ENCODE results near the gene WNT11.
A peak's percentile ranks its signal among the peaks of the same experiment; 100 is the strongest.

WNT11 gene

GRCh38 chr11:76237914-76238313 is 31.6 kb upstream of the WNT11 start:
- DNase-seq (ENCODE audit: low read depth): no peak

GRCh38 chr11:76237000-76237649 is 30.8 kb upstream of the WNT11 start:
- DNase-seq (ENCODE audit: low read depth): no peak

- DNase-seq (ENCODE audit: low read depth): peak; percentile 59
Observed at GRCh38 chr11:76236092-76236999, 30.0 kb upstream of the WNT11 start.

DNA sequence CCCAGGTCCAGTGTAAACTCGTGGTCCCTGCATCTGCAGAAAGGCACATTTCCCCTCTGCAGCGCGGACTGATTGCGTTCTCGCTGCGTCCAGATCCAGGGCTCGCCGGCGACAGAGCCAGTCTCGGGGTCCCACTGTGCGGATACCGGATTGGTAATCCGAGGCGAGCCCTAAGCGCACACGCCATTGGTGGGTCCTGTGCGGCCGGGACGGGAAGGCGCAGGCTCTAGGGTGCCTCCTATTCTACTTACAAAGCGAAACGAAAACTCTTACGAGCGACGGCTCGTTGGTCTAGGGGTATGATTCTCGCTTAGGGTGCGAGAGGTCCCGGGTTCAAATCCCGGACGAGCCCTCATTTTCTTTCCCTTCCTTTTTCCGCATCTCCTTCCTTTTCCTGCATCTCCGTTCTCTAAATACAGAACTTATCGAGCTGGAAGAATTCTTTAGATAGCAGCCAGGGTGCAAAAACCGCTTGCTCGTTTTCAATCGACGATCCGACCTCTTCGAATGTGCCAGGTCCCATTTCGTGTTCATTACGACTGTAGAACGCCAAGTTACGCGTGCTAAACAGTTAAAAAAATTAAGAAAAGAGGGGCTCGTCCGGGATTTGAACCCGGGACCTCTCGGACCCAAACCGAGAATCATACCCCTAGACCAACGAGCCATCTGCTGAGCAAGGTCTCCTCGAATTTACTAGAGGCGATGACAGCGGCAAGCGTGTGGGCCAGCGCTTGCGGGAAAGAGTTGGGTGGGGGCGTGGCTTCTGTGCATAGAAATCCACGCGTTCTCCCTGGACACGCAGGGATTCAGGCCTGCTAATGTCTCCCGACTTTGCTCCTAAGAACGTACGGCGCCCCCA is 29.2 kb upstream of the WNT11 start:
- peak; percentile 95 for DNase-seq (ENCODE audit: low read depth)

- no peak for DNase-seq (ENCODE audit: low read depth)
Observed at GRCh38 chr11:76234416-76235232, 28.3 kb upstream of the WNT11 start.

- no peak for DNase-seq (ENCODE audit: low read depth)
Observed at GRCh38 chr11:76234021-76234415, 27.7 kb upstream of the WNT11 start.

- no peak for DNase-seq (ENCODE audit: low read depth)
Observed at GRCh38 chr11:76233196-76233921, 27.1 kb upstream of the WNT11 start.

GRCh38 chr11:76232026-76232665 is 25.8 kb upstream of the WNT11 start:
- DNase-seq (ENCODE audit: low read depth): no peak

DNA sequence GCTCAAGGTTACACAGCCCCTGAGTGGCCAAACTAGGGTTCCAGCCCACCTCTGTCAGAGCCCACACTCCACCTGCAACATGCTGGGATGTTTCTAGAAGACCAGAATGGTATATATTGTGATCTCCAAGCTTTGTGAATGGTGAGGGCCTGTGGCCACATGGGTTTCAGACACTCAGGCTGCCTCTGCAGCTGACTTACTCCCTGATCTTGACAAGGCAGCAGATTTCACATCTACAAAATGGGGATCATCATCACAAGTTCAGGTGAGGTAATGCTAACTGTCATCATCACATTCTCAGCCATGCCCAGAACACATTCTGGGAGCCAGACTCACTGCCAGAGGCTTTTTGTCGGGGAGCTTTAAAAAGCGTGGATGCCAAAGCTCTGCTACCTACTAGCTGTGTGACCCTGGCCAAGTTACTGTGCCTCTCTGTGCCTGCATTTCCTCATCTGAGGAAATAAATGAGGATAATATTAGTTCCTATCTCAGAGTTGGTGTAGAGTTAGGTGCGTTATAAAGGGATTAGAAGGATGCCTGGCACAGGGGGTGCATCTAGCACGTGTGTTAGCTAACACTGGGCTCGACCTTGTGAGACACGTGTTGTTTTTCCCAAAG is 24.9 kb upstream of the WNT11 start:
- DNase-seq (ENCODE audit: low read depth): no peak

GRCh38 chr11:76230392-76230791 is 24.1 kb upstream of the WNT11 start:
- no peak for DNase-seq (ENCODE audit: low read depth)

- DNase-seq (ENCODE audit: low read depth): no peak
Observed at GRCh38 chr11:76229690-76230240, 23.5 kb upstream of the WNT11 start.

GRCh38 chr11:76228875-76229149 is 22.5 kb upstream of the WNT11 start:
- no peak for DNase-seq (ENCODE audit: low read depth)

DNA sequence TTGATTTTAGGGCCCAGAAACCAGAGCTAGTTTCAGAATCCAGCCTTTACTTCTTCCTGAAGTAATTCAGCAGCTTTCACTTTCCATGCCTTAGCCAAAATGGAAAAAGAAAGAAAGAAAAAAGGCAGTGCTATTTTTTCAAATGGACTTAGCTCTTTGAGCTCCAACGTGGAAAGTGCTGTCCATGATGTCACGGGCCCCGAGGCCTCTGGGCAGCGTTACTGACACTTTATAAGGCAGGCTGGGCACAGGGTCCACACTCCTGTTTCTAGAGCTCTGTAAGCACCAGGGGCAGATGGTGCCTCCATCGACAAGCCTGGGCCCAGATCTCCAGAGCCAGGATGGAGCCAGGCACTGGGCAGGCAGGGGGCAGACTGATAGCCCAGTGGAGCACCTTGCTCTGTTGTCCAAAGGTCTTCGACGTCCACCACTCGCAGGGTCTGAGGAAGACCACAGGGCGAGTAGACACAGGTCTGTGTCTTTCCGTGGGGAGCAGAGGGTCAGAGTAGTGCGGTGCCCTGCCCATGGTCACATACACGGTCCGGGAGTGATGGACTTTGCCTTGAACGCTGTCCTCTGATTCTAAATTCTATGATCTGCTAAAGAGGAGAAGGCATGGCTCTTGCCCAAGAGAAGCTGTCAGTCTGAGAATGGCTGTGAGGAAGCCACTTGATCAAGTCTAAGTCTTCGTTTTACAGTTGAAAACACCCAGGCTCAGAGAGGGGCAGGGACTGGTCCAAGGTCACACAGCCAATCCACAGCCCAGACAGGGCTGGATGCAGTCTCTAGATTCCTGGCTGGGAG is 22.0 kb upstream of the WNT11 start:
- no peak for DNase-seq (ENCODE audit: low read depth)

- DNase-seq (ENCODE audit: low read depth): no peak
Observed at GRCh38 chr11:76226626-76227025, 20.3 kb upstream of the WNT11 start.

DNA sequence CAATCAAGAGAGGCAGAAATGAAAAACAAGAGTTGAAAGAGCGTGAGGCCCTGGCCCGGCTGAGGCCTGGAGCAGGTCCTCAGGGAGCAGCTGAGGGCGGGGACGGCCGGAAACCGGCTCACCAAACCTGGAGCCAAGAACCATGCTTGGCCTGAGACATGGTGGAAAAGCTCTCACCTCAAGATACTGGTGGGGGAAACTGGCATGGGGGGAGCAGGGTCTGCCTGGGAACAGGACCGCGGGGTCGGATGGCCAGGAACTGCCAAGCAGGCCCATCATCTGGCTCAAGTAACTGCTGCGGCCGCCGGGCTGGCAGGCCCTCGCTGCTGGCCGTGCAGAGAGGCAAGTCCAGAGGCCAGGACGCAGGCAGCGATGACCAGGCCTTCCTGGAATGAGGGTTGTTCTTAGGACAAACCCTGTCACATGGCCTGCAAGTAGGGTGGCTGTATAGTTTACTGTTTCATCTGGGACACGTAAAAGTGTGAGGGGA is 18.9 kb upstream of the WNT11 start:
- no peak for DNase-seq (ENCODE audit: low read depth)

DNA sequence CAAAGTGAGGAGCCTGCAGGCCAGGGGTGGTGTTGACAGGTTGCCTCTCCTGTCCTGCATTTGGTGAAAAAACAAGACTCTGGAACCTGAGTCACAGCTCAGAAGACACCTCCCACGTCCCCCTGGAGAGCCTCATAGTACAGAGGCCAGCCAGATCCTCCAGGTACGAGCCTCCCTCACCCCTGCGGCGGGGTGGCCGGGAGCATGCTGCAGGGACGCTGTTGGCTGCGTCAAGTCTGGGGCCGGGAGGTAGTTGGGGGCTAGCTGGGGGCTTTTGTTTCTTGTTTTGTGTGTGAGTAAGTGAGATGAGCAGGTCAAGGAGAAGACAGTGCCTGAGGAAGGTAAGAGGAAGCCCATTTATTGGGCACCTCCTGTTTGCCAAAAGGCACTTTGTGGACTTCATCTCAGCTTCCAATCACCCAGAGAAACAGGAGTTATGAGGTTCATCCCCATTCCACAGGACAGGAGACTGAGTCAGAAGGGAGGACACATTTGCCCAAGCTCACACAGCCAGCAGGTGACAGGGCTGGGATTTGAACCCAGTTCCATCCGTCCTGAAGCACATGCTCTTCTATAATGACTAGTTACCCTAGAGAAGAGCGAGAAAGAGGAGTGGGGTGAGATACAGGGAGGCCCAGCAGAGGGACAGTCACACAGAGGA is 18.3 kb upstream of the WNT11 start:
- DNase-seq (ENCODE audit: low read depth): no peak

GRCh38 chr11:76221365-76221764 is 15.1 kb upstream of the WNT11 start:
- DNase-seq (ENCODE audit: low read depth): no peak

DNA sequence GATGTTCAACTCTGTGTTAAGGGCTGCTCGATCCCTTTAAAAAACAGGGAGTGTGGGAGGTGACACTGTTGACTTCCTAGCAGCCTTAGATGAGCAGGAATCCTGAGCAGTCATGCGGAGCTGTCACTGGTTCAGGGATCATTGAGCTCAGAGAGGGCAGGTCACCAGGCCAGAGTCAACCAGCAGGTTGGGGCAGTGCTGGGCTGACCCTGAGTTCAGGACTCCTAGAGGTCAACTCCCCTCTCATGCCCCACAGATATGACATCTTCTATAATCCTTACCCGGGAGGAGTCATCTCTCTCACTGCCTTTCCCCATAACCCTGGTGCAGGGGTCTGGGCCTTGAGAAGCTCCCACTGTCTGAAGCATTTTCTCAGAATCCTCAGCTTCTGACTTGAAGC is 12.9 kb upstream of the WNT11 start:
- DNase-seq (ENCODE audit: low read depth): no peak

All from HS-27A (cell line).